CD14-positive monocyte (primary cell): ENCODE results near the gene NUP188. TPM values are rescaled to one million over a fixed set of nuclear protein-coding genes. Genes with fewer than 3 reads are reported as not detected.

Source experiments
- DNase-seq, 3 donors: peaks; one replicate each; pipeline ENCODE4 v3.0.0-alpha.2; 2011 to 2022
- H2AFZ ChIP-seq: 2 replicates; pipeline ENCODE4 v1.6.0; 2012; ENCODE audit warnings: mild to moderate bottlenecking, low read depth, low read length, inconsistent platforms; ENCODE audit not compliant: insufficient read depth, poor library complexity, severe bottlenecking
- H3K27ac ChIP-seq, 2 donors: 1 replicate in 1 of 2; 2 replicates in 1 of 2; pipeline ENCODE4 v1.5.1; 2012 to 2013; ENCODE audit warnings: low read length in 2 of 2, control low read depth in 1 of 2, inconsistent platforms in 1 of 2, low read depth in 1 of 2, mild to moderate bottlenecking in 1 of 2
- H3K27me3 ChIP-seq, 2 donors: one replicate each; pipeline versions ENCODE4 v1.6.0 to v1.6.1; 2011 to 2013; ENCODE audit warnings: low read length in 2 of 2; ENCODE audit not compliant: control insufficient read depth in 2 of 2, insufficient read depth in 2 of 2
- H3K36me3 ChIP-seq, 2 donors: replicated peaks in 1 of 2; 1 replicate in 1 of 2; 2 replicates in 1 of 2; pipeline versions ENCODE4 v1.5.1 to v1.6.1; 2012 to 2013; ENCODE audit warnings: low read length in 2 of 2, control low read depth in 1 of 2, inconsistent platforms in 1 of 2, mild to moderate bottlenecking in 1 of 2; ENCODE audit not compliant: insufficient read depth in 2 of 2, control insufficient read depth in 1 of 2
- H3K4me1 ChIP-seq, 2 donors: 1 replicate in 1 of 2; 2 replicates in 1 of 2; pipeline versions ENCODE4 v1.5.1 to v1.6.1; 2012 to 2013; ENCODE audit warnings: low read length in 2 of 2, control low read depth in 1 of 2, inconsistent platforms in 1 of 2, mild to moderate bottlenecking in 1 of 2, moderate library complexity in 1 of 2; ENCODE audit not compliant: insufficient read depth in 2 of 2, control insufficient read depth in 1 of 2
- H3K4me2 ChIP-seq: replicated peaks from 2 replicates; pipeline ENCODE3; 2012; ENCODE audit warnings: low read length, moderate library complexity, mild to moderate bottlenecking; ENCODE audit not compliant: poor library complexity, severe bottlenecking; ENCODE audit errors: extremely low read depth
- H3K4me3 ChIP-seq, 3 experiments: fragments of 200-600 bp in 1 of 3; sonication (generic) in 1 of 3; replicated peaks in 1 of 3; 1 replicate in 2 of 3; 2 replicates in 1 of 3; pipeline ENCODE4 v1.5.1; 2011 to 2013; ENCODE audit warnings: low read length in 3 of 3, mild to moderate bottlenecking in 3 of 3, control low read depth in 2 of 3, low read depth in 2 of 3, inconsistent platforms in 1 of 3, moderate library complexity in 1 of 3
- H3K79me2 ChIP-seq: 2 replicates; pipeline ENCODE4 v1.6.0; 2012; ENCODE audit warnings: mild to moderate bottlenecking, control low read depth, inconsistent platforms, low read length, moderate library complexity; ENCODE audit not compliant: insufficient read depth
- H3K9ac ChIP-seq: 2 replicates; pipeline ENCODE4 v1.6.0; 2017; ENCODE audit warnings: low read length, mild to moderate bottlenecking; ENCODE audit not compliant: insufficient read depth, poor library complexity, severe bottlenecking
- H3K9me3 ChIP-seq, 2 donors: replicated peaks in 1 of 2; 1 replicate in 1 of 2; 2 replicates in 1 of 2; pipeline versions ENCODE4 v1.5.1 to v1.6.1; 2012 to 2013; ENCODE audit warnings: low read length in 2 of 2, control low read depth in 1 of 2; ENCODE audit not compliant: control insufficient read depth in 1 of 2, insufficient read depth in 1 of 2
- H4K20me1 ChIP-seq: 2 replicates; pipeline ENCODE4 v1.6.0; 2012; ENCODE audit warnings: mild to moderate bottlenecking, low read length, control low read depth, moderate library complexity; ENCODE audit not compliant: insufficient read depth
- H3K27ac Mint-ChIP-seq, 7 donors: one replicate each; pipeline ENCODE4 v1.8.0; 2020; ENCODE audit warnings: mild to moderate bottlenecking in 7 of 7, mixed read lengths in 7 of 7, moderate library complexity in 6 of 7, inconsistent platforms in 2 of 7
- H3K27me3 Mint-ChIP-seq, 3 donors: one replicate each; pipeline ENCODE4 v1.8.0; 2021 to 2022; ENCODE audit warnings: low read depth in 3 of 3, mild to moderate bottlenecking in 3 of 3, mixed read lengths in 3 of 3, moderate library complexity in 3 of 3, inconsistent platforms in 1 of 3
- H3K36me3 Mint-ChIP-seq, 2 donors: one replicate each; pipeline ENCODE4 v1.8.0; 2020; ENCODE audit warnings: mixed read lengths in 2 of 2, inconsistent platforms in 1 of 2, mild to moderate bottlenecking in 1 of 2
- H3K4me1 Mint-ChIP-seq: one replicate; pipeline ENCODE4 v1.8.0; 2020; ENCODE audit warnings: mild to moderate bottlenecking, mixed read lengths
- H3K4me3 Mint-ChIP-seq, 2 donors: one replicate each; pipeline ENCODE4 v1.8.0; 2020; ENCODE audit warnings: mild to moderate bottlenecking in 2 of 2, mixed read lengths in 2 of 2, moderate library complexity in 1 of 2
- H3K9me3 Mint-ChIP-seq, 7 donors: one replicate each; pipeline ENCODE4 v1.8.0; 2020 to 2022; ENCODE audit warnings: mixed read lengths in 7 of 7, mild to moderate bottlenecking in 6 of 7, moderate library complexity in 6 of 7, inconsistent platforms in 2 of 7
- WGBS: methylation state at CpG from one replicate; pipeline ENCODE4 v1.1.5; 2013; ENCODE audit warnings: missing lambda C conversion rate; ENCODE audit not compliant: insufficient coverage; 5-methylcytosine and 5-hydroxymethylcytosine counted together
- intact Hi-C, 2 donors: fragments of 100-400 bp; cut with micrococcal nuclease; formaldehyde crosslinking; loops; one replicate each; pipeline versions ENCODE4 v1.15.0 to v1.15.1; 2023
- polyA plus RNA-seq, 3 donors: library from polyadenylated mRNA; depleted of rRNA in 1 of 3; unstranded in 2 of 3; stranded (reverse) in 1 of 3; fragments of 300-500 nt in 2 of 3; fragments of >200 nt in 1 of 3; fragmentation: Illumina TruSeq in 2 of 3; gene quantifications; 1 replicate in 2 of 3; 2 replicates in 1 of 3; pipeline ENCODE4 v1.2.3, GENCODE V29; 2012 to 2021
- TF ChIP-seq, protein P1 (sequence below): fragments of 200-600 bp; IDR thresholded peaks from one replicate; pipeline ENCODE4 v1.8.0; 2022; ENCODE audit warnings: antibody characterized with exemption, mild to moderate bottlenecking

The NUP188 gene
- polyA plus RNA-seq, 3 donors = 10.5 to 28.2 (median 17.2) TPM

DNA sequence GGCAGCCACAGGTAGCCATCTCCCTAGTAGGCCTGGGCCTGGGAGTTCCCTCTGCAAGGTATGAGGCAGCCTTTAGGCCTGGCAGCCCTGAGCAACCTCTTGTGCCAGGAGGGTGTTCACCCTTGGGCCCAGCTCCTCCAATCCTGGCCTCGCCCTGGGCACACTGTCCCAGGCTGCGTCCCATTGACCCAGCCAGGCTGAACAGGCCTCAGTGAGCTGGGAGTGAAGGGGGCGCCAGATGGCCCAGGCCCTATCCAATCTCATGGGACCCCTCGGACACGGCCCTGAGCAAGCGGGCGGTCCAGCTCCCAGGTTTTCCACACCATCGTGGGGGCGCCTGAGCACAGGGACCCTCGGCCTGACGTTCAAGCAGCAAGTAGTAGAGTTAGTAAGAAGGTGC is 66.2 kb downstream of the NUP188 start:
- no peak overlapping the region for H3K4me2 ChIP-seq
- H3K4me3 ChIP-seq = no peak overlapping the region
- H3K79me2 ChIP-seq = no peaks in the 10 kb centered on the region
- H3K27me3 ChIP-seq = no peaks in the 10 kb centered on the region
- DNase-seq = no peak
- H3K36me3 ChIP-seq = peaks cover 30 to 55% of the 10 kb centered on the region in 2 donors
- H2AFZ ChIP-seq = no peak overlapping the region
- Mint-ChIP-seq H3K27ac (no peak overlapping the region), H3K4me3 (no peak overlapping the region), H3K4me1 (peaks cover 9% of the 10 kb centered on the region), H3K9me3 (no peaks in the 10 kb centered on the region), H3K27me3 (peaks cover 0 to 4% (median 0%) of the 10 kb centered on the region in 3 donors), H3K36me3 (peaks cover 38 to 83% of the 10 kb centered on the region in 2 donors)
- no peak overlapping the region for H3K27ac ChIP-seq
- intact Hi-C loops = no loop called here
- H3K9ac ChIP-seq = no peak overlapping the region
- H3K4me1 ChIP-seq = peaks cover 7 to 8% of the 10 kb centered on the region in 2 donors
- no peaks in the 10 kb centered on the region for H3K9me3 ChIP-seq
- TF ChIP-seq, protein P1, sequence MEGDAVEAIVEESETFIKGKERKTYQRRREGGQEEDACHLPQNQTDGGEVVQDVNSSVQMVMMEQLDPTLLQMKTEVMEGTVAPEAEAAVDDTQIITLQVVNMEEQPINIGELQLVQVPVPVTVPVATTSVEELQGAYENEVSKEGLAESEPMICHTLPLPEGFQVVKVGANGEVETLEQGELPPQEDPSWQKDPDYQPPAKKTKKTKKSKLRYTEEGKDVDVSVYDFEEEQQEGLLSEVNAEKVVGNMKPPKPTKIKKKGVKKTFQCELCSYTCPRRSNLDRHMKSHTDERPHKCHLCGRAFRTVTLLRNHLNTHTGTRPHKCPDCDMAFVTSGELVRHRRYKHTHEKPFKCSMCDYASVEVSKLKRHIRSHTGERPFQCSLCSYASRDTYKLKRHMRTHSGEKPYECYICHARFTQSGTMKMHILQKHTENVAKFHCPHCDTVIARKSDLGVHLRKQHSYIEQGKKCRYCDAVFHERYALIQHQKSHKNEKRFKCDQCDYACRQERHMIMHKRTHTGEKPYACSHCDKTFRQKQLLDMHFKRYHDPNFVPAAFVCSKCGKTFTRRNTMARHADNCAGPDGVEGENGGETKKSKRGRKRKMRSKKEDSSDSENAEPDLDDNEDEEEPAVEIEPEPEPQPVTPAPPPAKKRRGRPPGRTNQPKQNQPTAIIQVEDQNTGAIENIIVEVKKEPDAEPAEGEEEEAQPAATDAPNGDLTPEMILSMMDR = no peak
- H4K20me1 ChIP-seq = no peaks in the 10 kb centered on the region
- 98% methylated on average over 11 of the region's 11 CpGs for WGBS

GRCh38 chr9:129014124-129014523 is 66.6 kb downstream of the NUP188 start:
- H3K27ac Mint-ChIP-seq = peak overlapping the region in 2 of 7 donors; percentile 32 to 77
- no peak overlapping the region for H3K4me2 ChIP-seq
- TF ChIP-seq, protein P1 = no peak
- no peaks in the 10 kb centered on the region for H3K9me3 ChIP-seq
- H3K27me3 ChIP-seq = no peaks in the 10 kb centered on the region
- H3K9ac ChIP-seq = no peak overlapping the region
- DNase-seq = no peak
- peaks cover 40 to 84% of the 10 kb centered on the region in 2 donors for H3K36me3 Mint-ChIP-seq
- H3K27me3 Mint-ChIP-seq = peaks cover 0 to 4% (median 0%) of the 10 kb centered on the region in 3 donors
- 95% methylated on average over 11 of the region's 11 CpGs for WGBS
- H3K27ac ChIP-seq = peak overlapping the region in 1 of 2 donors; percentile 45
- H3K79me2 ChIP-seq = no peaks in the 10 kb centered on the region
- H3K4me3 Mint-ChIP-seq = no peak overlapping the region
- peaks cover 7 to 8% of the 10 kb centered on the region in 2 donors for H3K4me1 ChIP-seq
- no peaks in the 10 kb centered on the region for H4K20me1 ChIP-seq
- H2AFZ ChIP-seq = no peak overlapping the region
- peaks cover 0 to 2% (median 0%) of the 10 kb centered on the region in 7 donors for H3K9me3 Mint-ChIP-seq
- peaks cover 9% of the 10 kb centered on the region for H3K4me1 Mint-ChIP-seq
- intact Hi-C loops = no loop called here
- H3K36me3 ChIP-seq = peaks cover 30 to 55% of the 10 kb centered on the region in 2 donors
- H3K4me3 ChIP-seq = no peak overlapping the region
